Endothelial cell of umbilical vein (primary cell): Measurements from ENCODE around the gene FADS2.

Experiments
- EZH2 ChIP-seq: IDR thresholded peaks from 2 replicates; pipeline ENCODE4 v1.6.1; 2012; ENCODE audit warnings: borderline replicate concordance, low read depth, mild to moderate bottlenecking, moderate library complexity, low read length, inconsistent platforms; ENCODE audit not compliant: severe bottlenecking
- GATA2 ChIP-seq: IDR thresholded peaks from 2 replicates; pipeline ENCODE4 v1.7.0; 2011; ENCODE audit warnings: low read depth, mild to moderate bottlenecking, moderate library complexity, mixed read lengths, low read length; ENCODE audit not compliant: insufficient read length, insufficient read depth
- POLR2A ChIP-seq: IDR thresholded peaks from 2 replicates; pipeline ENCODE4 v1.6.1; 2012; ENCODE audit warnings: low read depth, mild to moderate bottlenecking, control low read depth, low read length
- TF ChIP-seq, protein P1 (sequence below), 2 donors: IDR thresholded peaks; 1 replicate in 1 of 2; 2 replicates in 1 of 2; pipeline ENCODE4 v1.5.1; 2011; ENCODE audit warnings: low read length in 2 of 2, mild to moderate bottlenecking in 2 of 2, moderate library complexity in 2 of 2, control low read depth in 1 of 2, inconsistent platforms in 1 of 2, low read depth in 1 of 2; ENCODE audit not compliant: insufficient read depth in 1 of 2; ENCODE audit errors: extremely low read depth in 1 of 2
- TF ChIP-seq, protein P2 (sequence below): IDR thresholded peaks from 2 replicates; pipeline ENCODE4 v1.6.1; 2011; ENCODE audit not compliant: insufficient read depth, insufficient read length

DNA sequence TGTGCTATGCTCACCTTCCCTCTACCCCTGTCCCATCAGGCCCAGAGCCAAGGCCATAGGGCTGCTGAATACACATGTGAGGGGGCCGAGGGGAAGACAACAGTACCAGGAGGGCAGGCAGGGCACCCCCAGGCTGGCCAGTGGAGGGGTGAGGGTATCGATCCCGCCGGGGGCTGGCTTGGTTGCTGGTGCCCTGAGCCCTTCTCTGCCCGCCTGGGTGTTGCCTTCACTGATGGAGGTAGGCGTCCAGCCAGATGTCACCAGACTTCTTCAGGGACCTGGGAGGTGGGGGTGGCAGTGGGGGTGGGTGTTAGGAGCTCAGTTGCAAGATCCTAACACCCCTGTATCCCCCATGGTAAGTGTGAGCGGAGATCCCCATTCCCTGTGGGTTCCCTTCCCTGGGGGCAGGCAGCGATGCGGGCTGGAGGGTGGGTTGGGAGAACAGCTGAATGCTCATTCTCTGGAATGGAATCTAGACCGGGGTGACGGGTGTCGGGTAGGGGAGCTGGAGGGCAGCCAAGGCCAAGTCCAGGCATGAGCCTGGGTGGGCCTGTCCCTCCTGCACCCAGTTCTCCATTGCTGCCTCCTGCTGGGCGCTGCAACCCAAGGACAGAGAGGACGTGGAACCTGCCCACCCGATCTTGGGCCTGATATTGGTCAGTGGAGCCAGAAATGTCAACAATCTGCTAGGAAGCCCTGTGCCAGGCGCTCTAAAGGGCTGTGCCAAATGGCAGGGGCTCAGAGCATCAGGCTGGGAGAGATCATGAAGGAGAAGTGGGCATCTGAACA is 45.7 kb downstream of the FADS2 start:
- TF ChIP-seq, protein P1, sequence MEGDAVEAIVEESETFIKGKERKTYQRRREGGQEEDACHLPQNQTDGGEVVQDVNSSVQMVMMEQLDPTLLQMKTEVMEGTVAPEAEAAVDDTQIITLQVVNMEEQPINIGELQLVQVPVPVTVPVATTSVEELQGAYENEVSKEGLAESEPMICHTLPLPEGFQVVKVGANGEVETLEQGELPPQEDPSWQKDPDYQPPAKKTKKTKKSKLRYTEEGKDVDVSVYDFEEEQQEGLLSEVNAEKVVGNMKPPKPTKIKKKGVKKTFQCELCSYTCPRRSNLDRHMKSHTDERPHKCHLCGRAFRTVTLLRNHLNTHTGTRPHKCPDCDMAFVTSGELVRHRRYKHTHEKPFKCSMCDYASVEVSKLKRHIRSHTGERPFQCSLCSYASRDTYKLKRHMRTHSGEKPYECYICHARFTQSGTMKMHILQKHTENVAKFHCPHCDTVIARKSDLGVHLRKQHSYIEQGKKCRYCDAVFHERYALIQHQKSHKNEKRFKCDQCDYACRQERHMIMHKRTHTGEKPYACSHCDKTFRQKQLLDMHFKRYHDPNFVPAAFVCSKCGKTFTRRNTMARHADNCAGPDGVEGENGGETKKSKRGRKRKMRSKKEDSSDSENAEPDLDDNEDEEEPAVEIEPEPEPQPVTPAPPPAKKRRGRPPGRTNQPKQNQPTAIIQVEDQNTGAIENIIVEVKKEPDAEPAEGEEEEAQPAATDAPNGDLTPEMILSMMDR (IDR thresholded peaks at IDR 0.05; ENCODE audit: extremely low read depth in 1 of 2, insufficient read depth in 1 of 2, low read depth in 1 of 2, low read length in 2 of 2): no peak
- TF ChIP-seq POLR2A (no peak), EZH2 (no peak), GATA2 (no peak)
- TF ChIP-seq, protein P2, sequence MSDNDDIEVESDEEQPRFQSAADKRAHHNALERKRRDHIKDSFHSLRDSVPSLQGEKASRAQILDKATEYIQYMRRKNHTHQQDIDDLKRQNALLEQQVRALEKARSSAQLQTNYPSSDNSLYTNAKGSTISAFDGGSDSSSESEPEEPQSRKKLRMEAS: no peak
